IMR-90 (cell line): Measurements from ENCODE around the gene TIMP1. TPM values are rescaled to one million over a fixed set of nuclear protein-coding genes. Genes with fewer than 3 reads are reported as not detected.

Source experiments
- ATAC-seq: fragments of 200-7000 bp; cut with Tn5 transposase; 2 replicates; pipeline ENCODE4 v1.9.1; 2020; ENCODE audit warnings: low read depth, mild to moderate bottlenecking, moderate library complexity
- BruUV-seq: library from RNA; stranded (reverse); fragments of 400-500 nt; replicated peaks from 2 replicates; lab custom pipeline; 2021; lab: Mats Ljungman, UMichigan
- CTCF ChIA-PET: fragments of 300-600 bp; formaldehyde crosslinking; extraction: SDS; loops from one replicate; lab custom pipeline; 2021; ENCODE audit warnings: antibody characterized with exemption; lab: Yijun Ruan, JAX
- POLR2A ChIA-PET: fragments of 300-600 bp; sonication (Branson Sonifier 250); formaldehyde crosslinking; loops from one replicate; lab custom pipeline; 2022; ENCODE audit warnings: antibody characterized with exemption; ENCODE audit not compliant: unreplicated experiment; lab: Charles Lee
- DNase-seq: peaks from one replicate; pipeline ENCODE4 v3.0.0; 2013
- H2AFZ ChIP-seq: replicated peaks from 2 replicates; pipeline ENCODE3; 2013; ENCODE audit warnings: low read length, mild to moderate bottlenecking; ENCODE audit not compliant: poor library complexity
- H2AK5ac ChIP-seq: 2 replicates; pipeline ENCODE4 v1.6.1; 2013; ENCODE audit warnings: low read depth, low read length, inconsistent platforms
- H2AK9ac ChIP-seq: replicated peaks from 2 replicates; pipeline ENCODE3; 2013; ENCODE audit warnings: mild to moderate bottlenecking, low read depth, low read length, moderate library complexity; ENCODE audit not compliant: poor library complexity
- H2BK120ac ChIP-seq: 2 replicates; pipeline ENCODE4 v1.6.1; 2013; ENCODE audit warnings: low read depth, low read length, inconsistent platforms
- H2BK15ac ChIP-seq: 3 replicates; pipeline ENCODE4 v1.6.1; 2013; ENCODE audit warnings: low read depth, low read length, inconsistent platforms
- H2BK20ac ChIP-seq: 2 replicates; pipeline ENCODE4 v1.6.1; 2013; ENCODE audit warnings: low read depth, mild to moderate bottlenecking, inconsistent platforms, low read length, moderate library complexity
- H2BK5ac ChIP-seq: 2 replicates; pipeline ENCODE4 v1.6.1; 2013; ENCODE audit warnings: mild to moderate bottlenecking, low read depth, low read length, inconsistent platforms; ENCODE audit not compliant: poor library complexity, severe bottlenecking
- H3K14ac ChIP-seq: replicated peaks from 2 replicates; pipeline ENCODE4 v1.6.1; 2013; ENCODE audit warnings: low read depth, low read length, inconsistent platforms
- H3K18ac ChIP-seq: 2 replicates; pipeline ENCODE4 v1.6.1; 2013; ENCODE audit warnings: low read depth, low read length, control low read depth
- H3K23ac ChIP-seq: 2 replicates; pipeline ENCODE4 v1.6.1; 2013; ENCODE audit warnings: low read depth, low read length, inconsistent platforms
- H3K27ac ChIP-seq: 2 replicates; pipeline ENCODE4 v1.5.1; 2013; ENCODE audit warnings: mild to moderate bottlenecking, control low read depth, low read length; ENCODE audit not compliant: insufficient read depth
- H3K27me3 ChIP-seq: 2 replicates; pipeline ENCODE4 v1.6.1; 2013; ENCODE audit warnings: low read length; ENCODE audit not compliant: control insufficient read depth, insufficient read depth
- H3K36me3 ChIP-seq: 2 replicates; pipeline ENCODE4 v1.6.1; 2013; ENCODE audit warnings: low read length, mixed read lengths; ENCODE audit not compliant: control insufficient read depth, insufficient read depth
- H3K4ac ChIP-seq: 2 replicates; pipeline ENCODE4 v1.6.1; 2013; ENCODE audit warnings: low read depth, low read length, inconsistent platforms
- H3K4me1 ChIP-seq: 2 replicates; pipeline ENCODE4 v1.6.1; 2013; ENCODE audit warnings: low read length, mixed read lengths; ENCODE audit not compliant: control insufficient read depth, insufficient read depth
- H3K4me2 ChIP-seq: 2 replicates; pipeline ENCODE4 v1.6.1; 2013; ENCODE audit warnings: low read depth, mild to moderate bottlenecking, control low read depth, low read length, moderate library complexity
- H3K4me3 ChIP-seq: 2 replicates; pipeline ENCODE4 v1.5.1; 2013; ENCODE audit warnings: low read depth, mild to moderate bottlenecking, control low read depth, low read length, moderate library complexity; ENCODE audit not compliant: insufficient read depth
- H3K56ac ChIP-seq: 2 replicates; pipeline ENCODE4 v1.6.1; 2013; ENCODE audit warnings: low read length, inconsistent platforms; ENCODE audit not compliant: insufficient read depth; ENCODE audit errors: extremely low read depth
- H3K79me1 ChIP-seq, 2 experiments: 2 replicates each; pipeline ENCODE4 v1.6.1; 2013; ENCODE audit warnings: low read length in 2 of 2, inconsistent platforms in 1 of 2, low read depth in 1 of 2
- H3K9ac ChIP-seq: 2 replicates; pipeline ENCODE4 v1.6.1; 2013; ENCODE audit warnings: low read depth, low read length, control low read depth
- H3K9me1 ChIP-seq: 2 replicates; pipeline ENCODE4 v1.6.1; 2013; ENCODE audit warnings: low read length, inconsistent platforms; ENCODE audit not compliant: insufficient read depth
- H3K9me3 ChIP-seq: 2 replicates; pipeline ENCODE4 v1.6.1; 2013; ENCODE audit warnings: low read length; ENCODE audit not compliant: control insufficient read depth, insufficient read depth
- H4K20me1 ChIP-seq: 2 replicates; pipeline ENCODE4 v1.6.1; 2013; ENCODE audit warnings: low read length, inconsistent platforms; ENCODE audit not compliant: insufficient read depth
- H4K5ac ChIP-seq: 2 replicates; pipeline ENCODE4 v1.6.1; 2013; ENCODE audit warnings: mild to moderate bottlenecking, low read depth, low read length, control low read depth
- H4K8ac ChIP-seq, 2 experiments: 2 replicates each; pipeline ENCODE4 v1.6.1; 2013; ENCODE audit warnings: low read depth in 2 of 2, low read length in 2 of 2, control low read depth in 1 of 2, inconsistent platforms in 1 of 2
- H4K91ac ChIP-seq: 2 replicates; pipeline ENCODE4 v1.6.1; 2013; ENCODE audit warnings: low read depth, low read length, inconsistent platforms; ENCODE audit not compliant: insufficient read depth
- CHD1 ChIP-seq: IDR thresholded peaks from 2 replicates; pipeline ENCODE4 v1.6.1; 2012; ENCODE audit warnings: low read depth, low read length, improper control_type of control experiment
- CTCF ChIP-seq: conservative IDR thresholded peaks from 2 replicates; pipeline ENCODE4 v1.5.1; 2012; ENCODE audit warnings: mild to moderate bottlenecking, low read depth, low read length, improper control_type of control experiment
- FOS ChIP-seq: fragments of 150-350 bp; IDR thresholded peaks from 2 replicates; pipeline ENCODE4 v1.6.1; 2016; ENCODE audit warnings: low read depth, low read length
- WGBS, 2 experiments: methylation state at CpG; one replicate each; pipeline versions ENCODE4 v1.1.5 to v1.1.7; 2013; ENCODE audit warnings: missing lambda C conversion rate in 2 of 2; ENCODE audit not compliant: insufficient read length in 1 of 2; ENCODE audit errors: extremely low coverage in 2 of 2; 5-methylcytosine and 5-hydroxymethylcytosine counted together
- dilution Hi-C: fragments of 300-500 bp; cut with HindIII; formaldehyde crosslinking; loops from one replicate; pipeline ENCODE4 v1.14.3; 2018; ENCODE audit warnings: low sequenced_read_pairs; ENCODE audit not compliant: unreplicated experiment
- in situ Hi-C: fragments of 300-500 bp; cut with MboI; formaldehyde crosslinking; loops from 3 replicates; pipeline ENCODE4 v1.14.3; 2019; ENCODE audit warnings: low sequenced_read_pairs, inconsistent platforms, mixed read lengths
- intact Hi-C: fragments of 100-400 bp; cut with micrococcal nuclease; formaldehyde crosslinking; loops from 2 replicates; pipeline ENCODE4 v1.10.0; 2022
- polyA plus RNA-seq, 3 experiments: library from polyadenylated mRNA; depleted of rRNA; stranded (reverse); fragments of >200 nt; gene quantifications; 2 replicates each; pipeline ENCODE4 v1.2.3, GENCODE V29; 2012; ENCODE audit warnings: low replicate concordance in 1 of 3
- total RNA-seq: library from RNA; depleted of rRNA; stranded (reverse); fragments of >200 nt; gene quantifications from 2 replicates; pipeline ENCODE4 v1.2.3, GENCODE V29; 2012

Gene TIMP1
- total and polyA plus RNA-seq, 2 of the 4 experiments (the other 2 are of a cell fraction) = 512 to 3,078 TPM

GRCh38 chrX:47577424-47577823 lies 4.8 kb upstream of the TIMP1 start:
- no TSS peak for BruUV-seq
- Histone ChIP-seq H2BK20ac (peak overlapping the region; percentile 51; the same call in 1 of the 2 replicates), H3K27ac (0 out of 2 replicates have a peak overlapping the region, but pooled peaks have one; percentile 2), H2AFZ (peak overlapping the region; percentile 15), H4K8ac (no peak overlapping the region), H3K9me3 (no peaks in the 10 kb centered on the region; the same call in 1 of the 2 replicates), H3K9me1 (peaks cover 16% of the 10 kb centered on the region), H2BK120ac (peak overlapping the region; percentile 80), H3K18ac (peak overlapping the region; percentile 6; the same call in 1 of the 2 replicates), H3K4me3 (no peak overlapping the region), H2AK5ac (no peak overlapping the region; the same call in 1 of the 2 replicates), H4K5ac (no peak overlapping the region), H4K20me1 (no peaks in the 10 kb centered on the region), H3K4me2 (peak overlapping the region; percentile 17; the same call in 1 of the 2 replicates), H2BK5ac (peak overlapping the region; percentile 5), H2AK9ac (no peak overlapping the region), H2BK15ac (no peak overlapping the region), H4K91ac (peak overlapping the region; percentile 17; the same call in 1 of the 2 replicates), H3K14ac (no peak overlapping the region), H3K27me3 (no peaks in the 10 kb centered on the region), H3K56ac (no peak overlapping the region), H3K79me1 (peaks cover 3 to 5% of the 10 kb centered on the region in 2 experiments; a peak in 1 of 4 replicates), H3K36me3 (no peaks in the 10 kb centered on the region), H3K9ac (no peak overlapping the region), H3K4me1 (peaks cover 34% of the 10 kb centered on the region), H3K23ac (0 out of 2 replicates have a peak overlapping the region, but pooled peaks have one; percentile 7), H3K4ac (peak overlapping the region; percentile 42)
- TF ChIP-seq CTCF (no peak), CHD1 (no peak), FOS (peak; percentile 54; the same call in 1 of the 2 replicates)
- dilution Hi-C loops = no loop called here
- CTCF ChIA-PET = no interaction called here
- intact Hi-C loops = no loop called here
- in situ Hi-C loops = no loop called here
- POLR2A ChIA-PET = no interaction called here
- WGBS, 2 experiments = no CpG with 5 or more reads among the region's 9 CpGs
- ATAC-seq (0 out of 2 replicates have a peak, but pooled peaks have one; percentile 1), DNase-seq (no peak)
